GM18507 (cell line): ENCODE results near the gene AVPI1.
"Not testable (repeated sequence)": the region's sequence is repeated elsewhere in the genome, so short reads cannot be mapped to it uniquely, and the experiment has no call there.

ENCODE experiments used
- DNase-seq: peaks from one replicate; pipeline ENCODE4 v3.0.0; 2011; ENCODE audit warnings: low read depth; ENCODE audit not compliant: insufficient read length; ENCODE audit errors: extremely low spot score
- FAIRE-seq: peaks from 2 replicates; lab custom pipeline; 2011; peaks lifted over from hg19 to GRCh38; lab: Jason Lieb, UNC

AVPI1 gene

GRCh38 chr10:97647556-97647955 is 39.5 kb downstream of the AVPI1 start:
- FAIRE-seq (no peak), DNase-seq (no peak)

DNA sequence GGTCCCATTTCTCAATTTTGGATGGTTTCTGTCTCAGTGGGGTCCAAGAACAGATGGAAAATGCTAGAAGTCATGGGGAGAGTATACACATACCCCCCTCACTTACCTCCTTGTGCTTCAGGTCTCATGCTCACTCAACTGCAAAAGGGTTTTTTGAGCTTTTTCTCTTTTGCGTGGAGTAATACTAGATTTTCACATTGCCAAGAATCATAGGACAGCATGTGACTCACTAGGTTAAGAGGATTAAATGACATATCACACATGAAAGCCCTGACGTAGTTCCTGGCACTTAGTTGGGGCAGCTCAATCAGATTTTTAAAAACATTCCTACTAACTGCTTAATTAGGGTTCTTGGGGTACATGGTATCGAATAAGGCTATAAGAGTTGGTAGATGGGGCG is 42.1 kb downstream of the AVPI1 start:
- DNase-seq, result no peak
- FAIRE-seq, result no peak

GRCh38 chr10:97643441-97643985 is 43.5 kb downstream of the AVPI1 start:
- FAIRE-seq (no peak), DNase-seq (no peak)

- not testable (repeated sequence) for DNase-seq, FAIRE-seq
These were observed 44.4 kb downstream of the AVPI1 start for GRCh38 chr10:97642471-97643159.

DNA sequence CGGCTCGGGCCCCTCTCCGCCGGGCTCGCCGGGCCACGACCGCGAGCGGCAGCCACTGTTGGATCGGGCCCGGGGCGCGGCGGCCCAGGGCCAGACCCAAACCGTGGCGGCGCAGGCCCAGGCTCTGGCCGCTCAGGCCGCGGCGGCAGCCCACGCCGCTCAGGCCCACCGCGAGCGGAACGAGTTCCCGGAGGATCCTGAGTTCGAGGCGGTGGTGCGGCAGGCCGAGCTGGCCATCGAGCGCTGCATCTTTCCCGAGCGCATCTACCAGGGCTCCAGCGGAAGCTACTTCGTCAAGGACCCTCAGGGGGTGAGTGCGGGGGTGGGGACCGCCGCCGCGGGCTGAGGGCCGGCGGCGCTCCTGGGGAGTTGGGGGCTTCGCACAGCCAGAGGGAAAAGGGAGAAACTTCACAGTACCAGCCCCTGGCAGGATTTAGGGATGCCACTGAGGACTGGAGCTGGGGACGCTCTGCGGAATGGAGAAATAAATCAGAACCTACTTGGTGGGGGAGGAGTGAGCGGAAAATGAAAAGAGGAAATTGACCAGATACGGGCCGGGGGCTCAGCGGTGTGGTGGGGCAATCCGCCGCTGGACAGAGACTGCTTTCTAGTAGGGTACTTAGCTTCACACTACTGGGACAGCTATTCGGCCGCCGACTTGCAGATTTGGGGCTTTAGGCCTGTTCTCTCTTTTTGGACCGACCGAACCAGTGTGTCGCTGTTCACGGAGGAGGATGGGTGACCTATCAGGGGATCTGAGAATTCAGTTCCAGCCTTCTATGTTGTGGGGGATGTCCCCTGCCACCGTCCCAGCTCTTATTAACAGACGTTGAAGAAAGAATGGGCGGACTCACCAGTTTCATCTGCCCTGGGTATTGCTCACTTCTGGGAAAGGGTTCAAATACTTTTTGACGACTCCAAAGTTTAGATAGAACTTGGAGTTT is 45.9 kb downstream of the AVPI1 start:
- FAIRE-seq, result peak; percentile 62
- no peak for DNase-seq

- peak; percentile 100 for FAIRE-seq
These were observed 46.7 kb downstream of the AVPI1 start, which contains the start of gene PI4K2A for GRCh38 chr10:97640174-97640867. TSS of gene PI4K2A (plus strand) at chr10:97640671. CDS start at chr10:97640743, 72 bp downstream.

DNA sequence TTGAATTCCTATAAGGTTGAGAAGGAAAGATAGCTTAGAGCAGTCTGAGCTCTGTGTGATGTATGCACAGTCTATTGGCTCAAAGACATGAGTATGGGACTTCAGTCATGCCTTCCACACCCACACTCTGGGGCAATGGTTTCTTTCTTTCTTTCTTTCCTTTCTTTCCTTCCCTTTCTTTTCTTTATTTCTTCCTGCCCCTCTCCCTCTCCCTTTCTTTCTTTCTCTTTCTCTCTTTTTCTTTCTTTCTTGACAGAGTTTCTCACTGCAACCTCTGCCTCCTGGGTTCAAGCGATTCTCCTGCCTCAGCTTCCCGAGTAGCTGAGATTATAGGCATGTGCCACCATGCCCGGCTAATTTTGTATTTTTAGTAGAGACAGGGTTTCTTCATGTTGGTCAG is 48.0 kb downstream of the AVPI1 start:
- not testable (repeated sequence) for FAIRE-seq

More at GRCh38 chr10:97640174-97640867, 46.7 kb downstream of the AVPI1 start, which contains the start of gene PI4K2A:
- DNase-seq, result peak; percentile 97

DNA sequence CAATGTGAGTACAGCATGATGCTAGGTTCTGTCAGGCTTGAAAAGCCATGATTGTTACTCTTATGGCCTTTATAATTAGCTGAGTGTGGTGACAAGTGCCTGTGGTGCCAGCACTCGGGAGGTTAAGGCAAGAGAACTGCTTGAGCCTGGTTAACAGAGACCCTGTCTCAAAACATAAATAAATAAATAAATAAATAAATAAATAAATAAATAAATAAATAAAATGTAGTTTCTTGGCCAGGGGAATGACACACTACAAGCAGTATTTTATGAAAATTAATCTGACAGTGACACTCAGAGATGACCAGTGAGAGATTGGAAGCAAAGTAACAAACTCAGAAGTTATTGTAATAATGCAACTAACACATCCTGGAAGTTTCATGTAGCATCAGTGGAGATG is 51.5 kb downstream of the AVPI1 start:
- DNase-seq, result no peak
- no peak for FAIRE-seq

More for the DNA sequence above, 48.0 kb downstream of the AVPI1 start:
- not testable (repeated sequence) for DNase-seq

GRCh38 chr10:97633921-97634320 is 53.1 kb downstream of the AVPI1 start:
- DNase-seq (no peak), FAIRE-seq (no peak)

DNA sequence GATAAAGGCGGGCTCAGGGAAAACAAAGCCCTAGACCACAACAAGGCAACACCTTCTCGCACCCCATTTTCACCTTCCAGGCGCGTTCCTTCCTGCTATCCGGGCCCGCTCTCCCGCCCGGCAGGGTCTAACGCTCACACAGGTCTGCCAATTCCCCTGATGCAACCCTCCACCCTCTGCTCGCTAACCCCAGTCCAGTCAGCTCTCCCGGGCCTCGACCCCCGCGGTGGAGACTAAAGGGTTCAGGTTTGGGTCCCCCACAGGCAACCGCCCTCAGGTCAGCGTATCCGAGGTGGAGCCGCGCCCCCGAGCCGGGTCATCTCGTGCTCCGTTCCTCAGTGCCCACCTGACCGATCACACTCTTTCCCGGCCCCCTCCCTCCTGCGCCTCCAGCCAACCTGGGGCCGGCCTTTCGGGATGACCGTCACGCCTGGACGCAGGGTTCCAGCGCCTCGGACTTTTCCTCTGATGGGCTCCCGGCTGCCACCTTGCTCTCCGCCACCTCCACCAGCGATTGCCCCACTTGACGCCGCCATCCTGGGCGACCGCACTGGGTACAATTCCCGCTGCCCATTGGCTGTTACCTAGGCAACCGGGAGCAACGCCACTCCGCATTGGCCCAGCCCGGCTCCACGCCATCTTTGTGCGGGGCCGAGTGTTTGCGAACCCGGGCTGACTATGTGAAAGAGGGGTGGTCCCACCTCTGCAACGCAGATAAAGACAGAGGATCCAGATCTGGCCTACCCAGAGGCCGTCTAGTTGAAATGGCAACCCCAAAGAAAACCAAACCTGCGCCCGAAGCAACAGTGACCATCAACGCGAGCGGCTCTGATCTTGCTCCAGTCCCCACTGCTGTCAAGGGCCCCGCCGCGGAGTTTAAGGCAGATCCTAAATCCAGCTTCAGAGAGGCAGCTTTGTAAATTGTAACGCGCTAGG is 53.8 kb downstream of the AVPI1 start, which contains the start of gene MORN4:
MORN4 (minus strand) TSS at position 552 of the 936 bp plus-strand sequence. CDS start 13,847 bp downstream, outside the sequence.
- DNase-seq (peak; percentile 85), FAIRE-seq (peak; percentile 80)

DNA sequence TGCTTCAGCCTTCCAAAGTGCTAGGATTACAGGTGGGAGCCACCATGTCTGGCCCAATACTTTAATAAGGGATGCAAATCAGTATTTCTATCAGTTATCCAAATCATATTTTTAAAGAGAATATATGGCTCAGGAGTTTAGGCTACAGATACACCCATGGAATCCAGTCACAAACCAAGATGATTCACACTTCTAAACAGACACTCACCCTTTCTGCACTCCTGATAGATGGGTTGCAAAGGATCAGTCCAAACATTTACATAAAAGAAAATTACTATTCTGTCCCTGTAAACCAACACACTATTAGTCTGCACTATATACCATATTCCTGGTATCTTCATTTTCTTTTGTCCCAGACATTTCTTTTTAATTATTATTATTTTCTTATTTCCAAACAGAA is 55.9 kb downstream of the AVPI1 start:
- DNase-seq, result no peak
- no peak for FAIRE-seq

- no peak for DNase-seq
- FAIRE-seq, result no peak
These were observed 57.8 kb downstream of the AVPI1 start for GRCh38 chr10:97629289-97629688.

- no peak for DNase-seq
- no peak for FAIRE-seq
These were observed 58.8 kb downstream of the AVPI1 start for GRCh38 chr10:97628228-97628627.

GRCh38 chr10:97627731-97628130 is 59.3 kb downstream of the AVPI1 start:
- FAIRE-seq, result no peak

More at GRCh38 chr10:97627731-97628130, 59.3 kb downstream of the AVPI1 start:
- no peak for DNase-seq
